H1 (cell line): ENCODE measurements around the gene CBLB. TPM values are rescaled to one million over a fixed set of nuclear protein-coding genes. Genes with fewer than 3 reads are reported as not detected.

Experiments
- CTCF ChIA-PET: fragments of 300-600 bp; sonication (Branson Sonifier 250); formaldehyde crosslinking; loops from one replicate; lab custom pipeline; 2021; ENCODE audit not compliant: partially characterized antibody; lab: Charles Lee
- POLR2A ChIA-PET: fragments of 300-600 bp; sonication (Branson Sonifier 250); formaldehyde crosslinking; loops from one replicate; lab custom pipeline; 2021; ENCODE audit warnings: inconsistent platforms; ENCODE audit not compliant: partially characterized antibody; lab: Charles Lee
- DNase-seq, 2 experiments: peaks; one replicate each; pipeline versions ENCODE4 v3.0.0 to v3.0.0-alpha.2; 2010 to 2022; ENCODE audit warnings: low spot score in 2 of 2, low read depth in 1 of 2, mixed read lengths in 1 of 2
- FAIRE-seq: peaks from 2 replicates; lab custom pipeline; 2011; peaks lifted over from hg19 to GRCh38; lab: Jason Lieb, UNC
- H2AFZ ChIP-seq: 2 replicates; pipeline ENCODE4 v1.8.1; 2012; ENCODE audit warnings: low read length, inconsistent platforms
- H2AK5ac ChIP-seq: 2 replicates; pipeline ENCODE4 v1.6.1; 2013; ENCODE audit warnings: low read depth, low read length
- H2BK120ac ChIP-seq: replicated peaks from 2 replicates; pipeline ENCODE3; 2013; ENCODE audit warnings: low read depth, low read length, inconsistent platforms
- H2BK12ac ChIP-seq: 2 replicates; pipeline ENCODE4 v1.6.1; 2013; ENCODE audit warnings: low read depth, low read length
- H2BK15ac ChIP-seq: 2 replicates; pipeline ENCODE4 v1.6.1; 2013; ENCODE audit warnings: low read length
- H2BK20ac ChIP-seq: 2 replicates; pipeline ENCODE4 v1.6.1; 2013; ENCODE audit warnings: low read length
- H2BK5ac ChIP-seq: 2 replicates; pipeline ENCODE4 v1.6.1; 2013; ENCODE audit warnings: low read depth, low read length
- H3K14ac ChIP-seq: 2 replicates; pipeline ENCODE4 v1.6.1; 2013; ENCODE audit warnings: inconsistent platforms; ENCODE audit not compliant: insufficient read length
- H3K18ac ChIP-seq: 2 replicates; pipeline ENCODE4 v1.6.1; 2013; ENCODE audit warnings: low read length; ENCODE audit errors: extremely low read depth
- H3K23ac ChIP-seq: 2 replicates; pipeline ENCODE4 v1.6.1; 2013; ENCODE audit warnings: inconsistent platforms; ENCODE audit not compliant: insufficient read length
- H3K23me2 ChIP-seq: 2 replicates; pipeline ENCODE4 v1.6.1; 2013; ENCODE audit warnings: low read depth, low read length
- H3K27ac ChIP-seq: 2 replicates; pipeline ENCODE4 v1.6.1; 2011; ENCODE audit warnings: low read depth, low read length, inconsistent platforms
- H3K27me3 ChIP-seq, 4 experiments: replicated peaks in 1 of 4; 1 replicate in 1 of 4; 2 replicates in 3 of 4; pipeline versions ENCODE4 v1.6.1 to v1.8.1; 2011 to 2013; ENCODE audit warnings: low read length in 3 of 4, mild to moderate bottlenecking in 3 of 4, inconsistent platforms in 2 of 4, mixed read lengths in 2 of 4, moderate library complexity in 1 of 4; ENCODE audit not compliant: control insufficient read depth in 3 of 4, insufficient read depth in 3 of 4; ENCODE audit errors: extremely low read depth in 1 of 4
- H3K36me3 ChIP-seq, 4 experiments: 2 replicates each; pipeline versions ENCODE4 v1.6.1 to v1.8.1; 2011 to 2013; ENCODE audit warnings: mild to moderate bottlenecking in 4 of 4, low read length in 3 of 4, moderate library complexity in 2 of 4, control low read depth in 1 of 4, inconsistent platforms in 1 of 4; ENCODE audit not compliant: insufficient read depth in 4 of 4, control insufficient read depth in 2 of 4
- H3K4ac ChIP-seq: replicated peaks from 2 replicates; pipeline ENCODE3; 2013; ENCODE audit warnings: low read length, low read depth, mixed read lengths, inconsistent platforms; ENCODE audit not compliant: insufficient read length
- H3K4me1 ChIP-seq, 4 experiments: replicated peaks in 1 of 4; 1 replicate in 1 of 4; 2 replicates in 3 of 4; pipeline versions ENCODE4 v1.6.1 to v1.8.1; 2011 to 2013; ENCODE audit warnings: low read length in 3 of 4, inconsistent platforms in 2 of 4, mixed read lengths in 1 of 4; ENCODE audit not compliant: insufficient read depth in 4 of 4, control insufficient read depth in 3 of 4
- H3K4me2 ChIP-seq, 2 experiments: 2 replicates each; pipeline versions ENCODE4 v1.6.1 to v1.8.1; 2011 to 2013; ENCODE audit warnings: low read depth in 2 of 2, low read length in 2 of 2, control low read depth in 1 of 2, inconsistent platforms in 1 of 2, mild to moderate bottlenecking in 1 of 2; ENCODE audit not compliant: insufficient read depth in 1 of 2
- H3K4me3 ChIP-seq, 4 experiments: fragments of 200-600, 300-600 bp in 1 of 4; sonication (generic), shearing (Covaris generic), sonication (Bioruptor Twin) in 1 of 4; 2 replicates each; pipeline versions ENCODE4 v1.5.1 to v1.8.1; 2011 to 2016; ENCODE audit warnings: low read length in 4 of 4, low read depth in 3 of 4, control low read depth in 2 of 4, inconsistent platforms in 2 of 4, mild to moderate bottlenecking in 2 of 4, mixed read lengths in 1 of 4, moderate library complexity in 1 of 4; ENCODE audit not compliant: insufficient read depth in 2 of 4; ENCODE audit errors: extremely low read depth in 1 of 4
- H3K56ac ChIP-seq: replicated peaks from 2 replicates; pipeline ENCODE3; 2013; ENCODE audit warnings: low read depth, mild to moderate bottlenecking, mixed read lengths, low read length, inconsistent platforms; ENCODE audit not compliant: insufficient read length
- H3K79me1 ChIP-seq: 2 replicates; pipeline ENCODE4 v1.6.1; 2013; ENCODE audit warnings: low read depth, low read length, control low read depth
- H3K79me2 ChIP-seq, 2 experiments: 2 replicates each; pipeline versions ENCODE4 v1.6.1 to v1.8.1; 2012 to 2013; ENCODE audit warnings: low read length in 2 of 2, mild to moderate bottlenecking in 2 of 2, inconsistent platforms in 1 of 2; ENCODE audit not compliant: insufficient read depth in 2 of 2, control insufficient read depth in 1 of 2
- H3K9ac ChIP-seq, 4 experiments: replicated peaks in 1 of 4; 1 replicate in 1 of 4; 2 replicates in 3 of 4; pipeline versions ENCODE4 v1.6.1 to v1.8.1; 2011 to 2013; ENCODE audit warnings: low read depth in 3 of 4, low read length in 3 of 4, control low read depth in 2 of 4, mild to moderate bottlenecking in 2 of 4, moderate library complexity in 2 of 4, inconsistent platforms in 1 of 4; ENCODE audit errors: extremely low read depth in 1 of 4
- H3K9me3 ChIP-seq, 2 experiments: 2 replicates each; pipeline versions ENCODE4 v1.6.1 to v1.8.1; 2012 to 2013; ENCODE audit warnings: mild to moderate bottlenecking in 2 of 2, moderate library complexity in 2 of 2, control low read depth in 1 of 2, inconsistent platforms in 1 of 2, low read depth in 1 of 2, low read length in 1 of 2, mixed read lengths in 1 of 2; ENCODE audit not compliant: insufficient read depth in 2 of 2
- H4K20me1 ChIP-seq, 2 experiments: replicated peaks in 1 of 2; 2 replicates each; pipeline versions ENCODE3 to v1.8.1; 2011 to 2013; ENCODE audit warnings: inconsistent platforms in 2 of 2, low read length in 2 of 2, mild to moderate bottlenecking in 1 of 2; ENCODE audit not compliant: insufficient read depth in 2 of 2, control insufficient read depth in 1 of 2
- H4K5ac ChIP-seq: 2 replicates; pipeline ENCODE4 v1.6.1; 2013; ENCODE audit warnings: low read length, low read depth, mixed read lengths, inconsistent platforms; ENCODE audit not compliant: insufficient read length
- H4K8ac ChIP-seq: 2 replicates; pipeline ENCODE4 v1.8.0; 2013; ENCODE audit warnings: mild to moderate bottlenecking, moderate library complexity, low read length, inconsistent platforms; ENCODE audit not compliant: insufficient read depth; ENCODE audit errors: extremely low read depth
- H4K91ac ChIP-seq: replicated peaks from 2 replicates; pipeline ENCODE3; 2013; ENCODE audit warnings: low read length, mixed read lengths, inconsistent platforms; ENCODE audit not compliant: insufficient read length
- CTBP2 ChIP-seq: IDR thresholded peaks from 2 replicates; pipeline ENCODE4 v1.7.0; 2011; ENCODE audit warnings: borderline replicate concordance, mild to moderate bottlenecking, moderate library complexity, mixed read lengths, low read length; ENCODE audit not compliant: insufficient read depth, insufficient read length
- EZH2 ChIP-seq: fragments of 200-600 bp; sonication (generic); IDR thresholded peaks from 2 replicates; pipeline ENCODE4 v1.7.1; 2012; ENCODE audit warnings: low read depth, mild to moderate bottlenecking, moderate library complexity, low read length, inconsistent platforms; ENCODE audit not compliant: severe bottlenecking
- GTF2F1 ChIP-seq: IDR thresholded peaks from 2 replicates; pipeline ENCODE4 v1.6.1; 2012; ENCODE audit warnings: low read depth, low read length, improper control_type of control experiment, borderline replicate concordance
- KDM4A ChIP-seq: IDR thresholded peaks from one replicate; pipeline ENCODE4 v1.7.1; 2012; ENCODE audit warnings: low read depth, mild to moderate bottlenecking, moderate library complexity, low read length, inconsistent platforms; ENCODE audit not compliant: severe bottlenecking
- PHF8 ChIP-seq: fragments of 200-600 bp; sonication (generic); conservative IDR thresholded peaks from 2 replicates; pipeline ENCODE4 v1.7.1; 2012; ENCODE audit warnings: low read depth, mild to moderate bottlenecking, inconsistent platforms, low read length, moderate library complexity
- POU5F1 ChIP-seq: IDR thresholded peaks from 2 replicates; pipeline ENCODE4 v1.6.1; 2011; ENCODE audit warnings: low read depth, mild to moderate bottlenecking, low read length, moderate library complexity
- RFX5 ChIP-seq: IDR thresholded peaks from 2 replicates; pipeline ENCODE4 v1.6.1; 2011; ENCODE audit warnings: low read depth, low read length, improper control_type of control experiment, borderline replicate concordance
- SIRT6 ChIP-seq: IDR thresholded peaks from one replicate; pipeline ENCODE4 v1.7.1; 2012; ENCODE audit warnings: low read length, inconsistent platforms
- SP4 ChIP-seq: IDR thresholded peaks from 2 replicates; pipeline ENCODE4 v1.6.1; 2012; ENCODE audit warnings: low read length, inconsistent platforms
- SUZ12 ChIP-seq: fragments of 200-600 bp; sonication (generic); IDR thresholded peaks from 2 replicates; pipeline ENCODE4 v1.6.1; 2012; ENCODE audit warnings: mild to moderate bottlenecking, inconsistent platforms, low read length, moderate library complexity, mixed read lengths
- TBP ChIP-seq: IDR thresholded peaks from 2 replicates; pipeline ENCODE4 v1.6.1; 2011; ENCODE audit warnings: low read depth, low read length, improper control_type of control experiment
- WGBS, 2 experiments: shearing (Covaris generic) in 1 of 2; methylation state at CpG; one replicate each; pipeline versions ENCODE4 v1.1.6 to v1.1.7; 2013 to 2015; ENCODE audit warnings: low lambda C conversion rate in 2 of 2, mixed read lengths in 2 of 2, inconsistent platforms in 1 of 2, low coverage in 1 of 2, missing lambda C conversion rate in 1 of 2; ENCODE audit not compliant: insufficient replicate concordance in 2 of 2, insufficient coverage in 1 of 2, insufficient read length in 1 of 2; ENCODE audit errors: extremely low coverage in 1 of 2, missing lambda C conversion rate in 1 of 2; 5-methylcytosine and 5-hydroxymethylcytosine counted together
- polyA plus RNA-seq, 7 experiments: library from polyadenylated mRNA; depleted of rRNA in 3 of 7; stranded (reverse) in 5 of 7; unstranded in 2 of 7; fragments of >200 nt in 5 of 7; fragments of 200-250 nt in 2 of 7; gene quantifications; 1 replicate in 5 of 7; 2 replicates in 1 of 7; 4 replicates in 1 of 7; pipeline versions ENCODE4 v1.2.1 to v1.2.3, GENCODE V29; 2011 to 2013; ENCODE audit warnings: missing spikeins in 2 of 7, mixed read lengths in 2 of 7
- total RNA-seq: library from RNA; stranded (reverse); fragmentation: NEBNext Ultra II Directional; extraction: Animal tissue kit (Norgen Biotek cat#: 25700); gene quantifications from 2 replicates; pipeline ENCODE4 v1.2.1, GENCODE V29; 2021
- TF ChIP-seq, protein P1 (sequence below), 3 experiments: IDR thresholded peaks; 1 replicate in 2 of 3; 2 replicates in 1 of 3; pipeline versions ENCODE4 v1.5.1 to v1.6.1; 2011; ENCODE audit warnings: low read length in 3 of 3, mild to moderate bottlenecking in 3 of 3, inconsistent platforms in 2 of 3, low read depth in 1 of 3, moderate library complexity in 1 of 3; ENCODE audit not compliant: insufficient read depth in 1 of 3; ENCODE audit errors: control extremely low read depth in 1 of 3

CBLB gene
- total and polyA plus RNA-seq, 2 of the 8 experiments (the other 6 are each of a cell fraction or from before 2014, with no cell fraction given), result 14.5 to 26.0 TPM

DNA sequence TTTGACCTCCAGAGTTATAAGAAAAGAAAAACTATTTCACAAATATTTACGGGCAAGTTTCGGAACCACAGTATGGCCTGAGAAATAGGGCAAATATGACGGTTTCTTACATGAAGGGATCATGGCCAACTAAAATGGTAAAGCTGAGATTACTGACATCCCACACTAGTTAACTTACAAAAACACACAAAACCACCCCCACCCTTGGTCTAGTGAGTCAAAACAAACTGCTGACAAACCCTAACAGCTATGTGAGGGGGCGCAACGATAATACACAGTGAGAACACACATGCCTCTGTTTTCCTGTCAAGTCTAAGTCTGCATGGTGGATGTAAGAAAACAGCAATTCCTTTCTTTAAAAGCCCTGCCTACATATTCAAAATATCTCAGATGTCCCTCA, 32.3 kb downstream of the CBLB start:
- no peak overlapping the region for H4K5ac ChIP-seq
- H3K18ac ChIP-seq, result no peak overlapping the region
- no peak overlapping the region for H3K4ac ChIP-seq
- H2AK5ac ChIP-seq, result no peak overlapping the region
- no peak for FAIRE-seq
- H3K79me2 ChIP-seq, result peaks cover 0 to 4% of the 10 kb centered on the region in 2 experiments; a peak in 1 of 4 replicates
- no peaks in the 10 kb centered on the region for H3K9me3 ChIP-seq
- H3K9ac ChIP-seq, result no peak overlapping the region
- no peak for DNase-seq
- no peaks in the 10 kb centered on the region; a peak in 1 of 8 replicates for H3K36me3 ChIP-seq
- no peaks in the 10 kb centered on the region for H3K4me1 ChIP-seq
- H3K23me2 ChIP-seq, result no peaks in the 10 kb centered on the region
- no peak overlapping the region for H2BK12ac ChIP-seq
- H3K79me1 ChIP-seq, result no peaks in the 10 kb centered on the region
- no peak overlapping the region for H3K27ac ChIP-seq
- ChIA-PET CTCF (interaction anchor here (0.6 to 0.9 kb wide), 2 partner anchors 39 to 1402 kb away, joined by 3 read pairs; no protein-coding TSS in a partner anchor), POLR2A (no interaction called here)
- no peak overlapping the region for H4K8ac ChIP-seq
- no peak overlapping the region for H2BK15ac ChIP-seq
- no peak overlapping the region for H3K56ac ChIP-seq
- no peak overlapping the region for H2BK5ac ChIP-seq
- no peak overlapping the region for H3K23ac ChIP-seq
- H2BK120ac ChIP-seq, result no peak overlapping the region
- no peak overlapping the region for H3K4me2 ChIP-seq
- no peak overlapping the region for H2BK20ac ChIP-seq
- no peak overlapping the region for H2AFZ ChIP-seq
- H3K4me3 ChIP-seq, result no peak overlapping the region
- H4K20me1 ChIP-seq, result no peaks in the 10 kb centered on the region
- no peak overlapping the region for H3K14ac ChIP-seq
- no peak overlapping the region for H4K91ac ChIP-seq
- 99% methylated on average over 5 of the region's 5 CpGs; no CpG with 5 or more reads in 1 of the 2 experiments for WGBS, 2 experiments
- peaks cover 0 to 1% (median 0%) of the 10 kb centered on the region in 4 experiments; a peak in 1 of 7 replicates for H3K27me3 ChIP-seq
- TF ChIP-seq SIRT6, result no peak
- TF ChIP-seq KDM4A, result no peak
- no peak for TF ChIP-seq TBP
- no peak for TF ChIP-seq GTF2F1
- TF ChIP-seq SP4, result no peak
- no peak for TF ChIP-seq POU5F1
- no peak for TF ChIP-seq CTBP2
- TF ChIP-seq SUZ12, result no peak
- no peak for TF ChIP-seq PHF8
- TF ChIP-seq EZH2, result no peak
- no peak for TF ChIP-seq RFX5
- TF ChIP-seq, protein P1, sequence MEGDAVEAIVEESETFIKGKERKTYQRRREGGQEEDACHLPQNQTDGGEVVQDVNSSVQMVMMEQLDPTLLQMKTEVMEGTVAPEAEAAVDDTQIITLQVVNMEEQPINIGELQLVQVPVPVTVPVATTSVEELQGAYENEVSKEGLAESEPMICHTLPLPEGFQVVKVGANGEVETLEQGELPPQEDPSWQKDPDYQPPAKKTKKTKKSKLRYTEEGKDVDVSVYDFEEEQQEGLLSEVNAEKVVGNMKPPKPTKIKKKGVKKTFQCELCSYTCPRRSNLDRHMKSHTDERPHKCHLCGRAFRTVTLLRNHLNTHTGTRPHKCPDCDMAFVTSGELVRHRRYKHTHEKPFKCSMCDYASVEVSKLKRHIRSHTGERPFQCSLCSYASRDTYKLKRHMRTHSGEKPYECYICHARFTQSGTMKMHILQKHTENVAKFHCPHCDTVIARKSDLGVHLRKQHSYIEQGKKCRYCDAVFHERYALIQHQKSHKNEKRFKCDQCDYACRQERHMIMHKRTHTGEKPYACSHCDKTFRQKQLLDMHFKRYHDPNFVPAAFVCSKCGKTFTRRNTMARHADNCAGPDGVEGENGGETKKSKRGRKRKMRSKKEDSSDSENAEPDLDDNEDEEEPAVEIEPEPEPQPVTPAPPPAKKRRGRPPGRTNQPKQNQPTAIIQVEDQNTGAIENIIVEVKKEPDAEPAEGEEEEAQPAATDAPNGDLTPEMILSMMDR (IDR thresholded peaks at IDR 0.05; ENCODE audit: control extremely low read depth in 1 of 3, insufficient read depth in 1 of 3, low read depth in 1 of 3, low read length in 3 of 3), result no peak
